NT2/D1 (cell line): ENCODE results near the gene ZNF557.
"Not testable (repeated sequence)": the region's sequence is repeated elsewhere in the genome, so short reads cannot be mapped to it uniquely, and the experiment has no call there.

Experiments
- SUZ12 ChIP-seq: IDR thresholded peaks from 2 replicates; pipeline ENCODE4 v1.6.1; 2011; ENCODE audit not compliant: insufficient read length, insufficient read depth; ENCODE audit errors: extremely low read depth
- YY1 ChIP-seq: IDR thresholded peaks from 2 replicates; pipeline ENCODE4 v1.6.1; 2011; ENCODE audit not compliant: insufficient read length, insufficient read depth

DNA sequence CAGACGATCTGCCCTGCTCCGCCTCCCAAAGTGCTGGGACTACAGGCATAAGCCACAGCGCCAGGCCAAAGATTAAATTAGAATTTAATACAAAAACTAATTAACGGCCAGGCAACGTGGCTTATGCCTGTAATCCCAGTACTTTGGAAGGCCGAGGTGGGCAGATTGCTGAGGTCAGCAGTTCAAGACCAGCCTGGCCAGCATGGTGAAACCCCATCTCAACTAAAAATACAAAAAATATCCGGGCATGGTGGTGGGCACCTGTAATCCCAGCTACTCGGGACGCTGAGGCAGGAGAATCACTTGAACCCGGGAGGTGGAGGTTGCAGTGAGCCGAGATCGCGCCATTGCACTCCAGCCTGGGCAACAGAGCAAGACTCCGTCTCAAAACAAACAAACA is 13.8 kb upstream of the ZNF557 start:
- TF ChIP-seq SUZ12, YY1: not testable (repeated sequence)
